HG03135 (cell line): ENCODE results near the gene RPL36A.

Source experiments
- ATAC-seq: cut with Tn5 transposase; IDR thresholded peaks from one replicate; pipeline ENCODE4 v1.9.1; 2021; ENCODE audit warnings: mild to moderate bottlenecking, moderate library complexity; ENCODE audit not compliant: unreplicated experiment

Gene RPL36A

DNA sequence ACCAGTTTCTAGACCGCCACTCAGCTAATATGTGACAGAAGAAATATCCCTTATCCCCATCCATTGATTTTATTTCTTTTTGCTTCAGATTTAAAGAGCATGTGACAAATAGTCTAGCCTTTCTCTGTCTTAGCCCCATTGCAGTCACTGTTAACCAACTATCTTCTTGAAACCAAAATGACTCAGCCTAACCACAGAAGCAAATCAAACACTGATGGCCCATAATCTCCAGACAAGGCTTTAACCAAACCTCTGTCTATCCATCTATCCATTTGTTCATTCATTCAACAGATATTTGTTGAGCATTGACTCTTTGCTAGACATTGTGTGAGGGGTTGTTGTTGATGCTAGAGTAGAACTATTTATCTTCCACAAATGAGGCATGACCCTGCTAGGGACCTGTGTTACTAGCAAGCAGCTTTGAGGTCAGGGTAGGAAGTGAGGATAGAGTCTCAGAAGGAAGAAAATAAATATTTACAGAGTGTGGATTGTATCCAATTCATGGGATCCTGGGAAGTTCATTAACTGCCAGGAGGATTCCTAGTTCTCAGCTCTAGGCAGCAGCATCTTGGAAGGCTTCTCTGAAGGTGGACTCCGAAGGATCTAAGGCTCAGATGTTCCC, 39.8 kb downstream of the RPL36A start:
- peak; percentile 76 for ATAC-seq

DNA sequence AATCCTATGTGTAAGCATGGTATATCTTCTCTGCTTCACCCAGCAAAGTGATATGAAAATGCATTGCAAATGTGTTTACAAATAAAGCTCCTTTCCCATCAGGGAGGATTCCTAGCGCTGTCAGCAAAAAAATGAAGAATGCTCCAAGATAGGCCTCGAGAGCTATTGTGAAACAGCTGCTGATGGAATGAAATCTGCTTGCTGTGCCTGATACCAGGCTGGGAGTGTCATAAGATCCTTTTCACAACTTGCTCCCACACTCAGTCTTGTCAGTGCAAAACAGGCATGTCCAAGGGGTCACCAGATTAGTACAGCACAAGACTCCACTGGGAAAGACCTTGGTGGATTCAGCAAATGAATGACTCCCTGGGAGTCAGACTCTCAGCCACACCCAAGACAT, 51.3 kb downstream of the RPL36A start:
- ATAC-seq: no peak
